Tibial artery (tissue), 4 donors: ENCODE measurements around the gene HFE.

Source experiments
- DNase-seq, 2 donors: peaks; one replicate each; pipeline ENCODE4 v3.0.0-alpha.2; 2019
- H3K27ac ChIP-seq, 2 donors: fragments of 200-600 bp; sonication (generic) in 1 of 2; 1 replicate in 1 of 2; 2 replicates in 1 of 2; pipeline ENCODE4 v1.5.1; 2018 to 2019; ENCODE audit warnings: mild to moderate bottlenecking in 1 of 2
- H3K27me3 ChIP-seq, 2 donors: fragments of 200-600 bp; sonication (generic) in 1 of 2; one replicate each; pipeline versions ENCODE4 v1.5.1 to v1.6.0; 2016 to 2019
- H3K36me3 ChIP-seq, 3 donors: fragments of 200-600 bp; sonication (generic) in 2 of 3; one replicate each; pipeline ENCODE4 v1.5.1; 2016 to 2019; ENCODE audit warnings: mild to moderate bottlenecking in 2 of 3
- H3K4me1 ChIP-seq, 4 donors: fragments of 200-600 bp; sonication (generic) in 2 of 4; 1 replicate in 3 of 4; 2 replicates in 1 of 4; pipeline ENCODE4 v1.5.1; 2016 to 2019
- H3K4me3 ChIP-seq, 2 donors: fragments of 200-600 bp; sonication (generic) in 1 of 2; 1 replicate in 1 of 2; 2 replicates in 1 of 2; pipeline ENCODE4 v1.5.1; 2018 to 2019; ENCODE audit warnings: mild to moderate bottlenecking in 2 of 2
- H3K9me3 ChIP-seq, 3 donors: fragments of 200-600 bp; sonication (generic) in 1 of 3; one replicate each; pipeline ENCODE4 v1.5.1; 2016 to 2019
- intact Hi-C: fragments of 100-400 bp; cut with DNase I; formaldehyde crosslinking; loops from one replicate; pipeline ENCODE4 v1.15.0; 2023; ENCODE audit warnings: low total_unique reads
- TF ChIP-seq, protein P1 (sequence below), 2 experiments: fragments of 200-600 bp in 1 of 2; fragments of 450-650 bp in 1 of 2; IDR thresholded peaks; one replicate each; pipeline ENCODE4 v1.5.1; 2017 to 2019; ENCODE audit warnings: antibody characterized with exemption in 2 of 2, mild to moderate bottlenecking in 1 of 2, moderate library complexity in 1 of 2

The HFE gene

DNA sequence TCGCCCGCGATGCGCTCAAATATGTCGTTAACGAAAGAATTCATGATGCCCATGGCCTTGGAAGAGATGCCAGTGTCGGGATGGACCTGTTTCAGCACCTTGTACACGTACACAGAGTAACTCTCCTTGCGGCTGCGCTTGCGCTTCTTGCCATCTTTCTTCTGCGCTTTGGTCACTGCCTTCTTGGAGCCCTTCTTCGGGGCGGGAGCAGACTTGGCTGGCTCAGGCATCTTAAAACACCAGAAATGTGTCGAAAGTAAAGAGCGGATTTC lies 36.4 kb downstream of the HFE start:
- TF ChIP-seq, protein P1, sequence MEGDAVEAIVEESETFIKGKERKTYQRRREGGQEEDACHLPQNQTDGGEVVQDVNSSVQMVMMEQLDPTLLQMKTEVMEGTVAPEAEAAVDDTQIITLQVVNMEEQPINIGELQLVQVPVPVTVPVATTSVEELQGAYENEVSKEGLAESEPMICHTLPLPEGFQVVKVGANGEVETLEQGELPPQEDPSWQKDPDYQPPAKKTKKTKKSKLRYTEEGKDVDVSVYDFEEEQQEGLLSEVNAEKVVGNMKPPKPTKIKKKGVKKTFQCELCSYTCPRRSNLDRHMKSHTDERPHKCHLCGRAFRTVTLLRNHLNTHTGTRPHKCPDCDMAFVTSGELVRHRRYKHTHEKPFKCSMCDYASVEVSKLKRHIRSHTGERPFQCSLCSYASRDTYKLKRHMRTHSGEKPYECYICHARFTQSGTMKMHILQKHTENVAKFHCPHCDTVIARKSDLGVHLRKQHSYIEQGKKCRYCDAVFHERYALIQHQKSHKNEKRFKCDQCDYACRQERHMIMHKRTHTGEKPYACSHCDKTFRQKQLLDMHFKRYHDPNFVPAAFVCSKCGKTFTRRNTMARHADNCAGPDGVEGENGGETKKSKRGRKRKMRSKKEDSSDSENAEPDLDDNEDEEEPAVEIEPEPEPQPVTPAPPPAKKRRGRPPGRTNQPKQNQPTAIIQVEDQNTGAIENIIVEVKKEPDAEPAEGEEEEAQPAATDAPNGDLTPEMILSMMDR (IDR thresholded peaks at IDR 0.05), result no peak
- H3K36me3 ChIP-seq, result peaks cover 0 to 7% (median 0%) of the 10 kb centered on the region in 3 donors
- intact Hi-C loops, result loop anchor here (1.0 kb wide), 1 partner anchor 33 kb away; a partner anchor contains a TSS

DNA sequence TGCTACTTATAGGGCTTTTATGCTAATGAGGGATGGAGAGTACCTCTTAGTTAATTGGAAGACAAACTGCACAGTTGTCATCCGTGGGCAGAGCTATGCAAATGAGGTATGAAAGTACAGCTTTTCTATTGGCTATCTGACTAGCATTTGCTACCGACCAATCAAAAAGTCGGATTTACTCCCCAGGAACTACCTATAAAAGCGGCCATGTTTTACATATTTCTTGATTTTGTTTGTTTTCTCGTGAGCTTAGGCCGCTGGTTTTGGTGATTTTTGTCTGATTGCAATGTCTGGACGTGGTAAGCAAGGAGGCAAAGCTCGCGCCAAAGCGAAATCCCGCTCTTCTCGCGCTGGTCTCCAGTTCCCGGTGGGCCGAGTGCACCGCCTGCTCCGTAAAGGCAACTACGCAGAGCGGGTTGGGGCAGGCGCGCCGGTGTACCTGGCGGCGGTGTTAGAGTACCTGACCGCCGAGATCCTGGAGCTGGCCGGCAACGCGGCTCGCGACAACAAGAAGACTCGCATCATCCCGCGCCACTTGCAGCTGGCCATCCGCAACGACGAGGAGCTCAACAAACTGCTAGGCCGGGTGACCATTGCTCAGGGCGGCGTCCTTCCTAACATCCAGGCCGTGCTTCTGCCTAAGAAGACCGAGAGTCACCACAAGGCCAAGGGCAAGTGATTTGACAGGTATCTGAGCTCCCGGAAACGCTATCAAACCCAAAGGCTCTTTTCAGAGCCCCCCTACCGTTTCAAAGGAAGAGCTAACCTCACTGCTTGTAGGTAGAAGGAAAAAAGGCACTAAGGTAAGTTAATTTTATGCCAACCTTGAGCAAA lies 36.9 kb downstream of the HFE start:
- TF ChIP-seq, protein P1 (IDR thresholded peaks at IDR 0.05), result no peak
- Histone ChIP-seq H3K27me3 (no peaks in the 10 kb centered on the region), H3K9me3 (no peaks in the 10 kb centered on the region), H3K4me1 (peaks cover 0 to 26% (median 12%) of the 10 kb centered on the region in 4 donors), H3K36me3 (peaks cover 0 to 8% (median 1%) of the 10 kb centered on the region in 3 donors), H3K4me3 (peak overlapping the region; percentile 94 to 95), H3K27ac (peak overlapping the region; percentile 98)
- peak; percentile 87 to 88 for DNase-seq
- intact Hi-C loops, result loop anchor here (1.0 kb wide), 1 partner anchor 32 kb away; a partner anchor contains a TSS

More for the DNA sequence above, 36.4 kb downstream of the HFE start:
- Histone ChIP-seq H3K27me3 (no peaks in the 10 kb centered on the region), H3K4me3 (peak overlapping the region; percentile 94 to 95), H3K9me3 (no peaks in the 10 kb centered on the region), H3K27ac (peak overlapping the region; percentile 98), H3K4me1 (peaks cover 0 to 26% (median 12%) of the 10 kb centered on the region in 4 donors)
- no peak for DNase-seq

DNA sequence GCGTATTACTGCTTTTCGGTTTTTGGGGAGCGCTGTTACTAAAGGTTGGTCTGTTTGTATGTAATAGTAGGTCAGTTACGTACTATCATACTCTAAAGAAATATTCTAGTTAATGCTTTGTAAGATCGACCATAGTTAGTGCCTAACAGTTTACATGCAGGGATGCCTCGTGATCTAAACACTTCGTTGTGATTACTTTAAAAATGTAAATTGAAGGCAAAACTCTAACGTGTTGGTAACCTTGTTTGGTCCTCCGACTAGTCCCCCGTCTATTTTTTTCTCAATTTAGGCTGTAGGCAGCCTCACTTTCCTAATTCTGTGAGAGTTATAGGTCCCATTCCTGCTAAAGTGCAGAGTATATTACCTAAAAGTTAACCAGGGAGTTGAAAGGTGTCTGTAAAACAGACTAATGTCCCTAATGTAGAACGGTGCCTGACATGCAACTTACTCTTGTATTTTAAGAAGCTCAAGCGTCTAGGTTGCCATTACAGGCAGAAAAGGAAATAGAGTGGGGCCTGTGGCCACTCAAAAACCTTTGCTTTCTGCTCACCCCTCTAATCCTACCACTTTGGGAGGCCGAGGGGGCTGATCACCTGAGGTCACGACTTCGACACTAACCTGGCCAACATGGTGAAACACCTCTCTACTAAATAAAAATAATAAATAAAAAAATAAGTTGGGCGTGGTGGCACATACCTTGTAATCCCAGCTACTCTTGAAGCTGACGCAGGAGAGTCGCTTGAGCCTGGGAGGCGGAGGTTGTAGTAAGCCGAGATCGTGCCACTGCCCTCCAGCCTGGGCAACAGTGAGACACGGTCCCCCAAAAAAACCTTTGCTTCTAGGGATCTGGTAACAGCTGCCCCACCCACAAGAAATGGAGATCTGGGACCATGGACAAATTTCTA lies 37.8 kb downstream of the HFE start:
- Histone ChIP-seq H3K36me3 (peaks cover 8 to 16% (median 9%) of the 10 kb centered on the region in 3 donors), H3K9me3 (no peaks in the 10 kb centered on the region), H3K27me3 (no peaks in the 10 kb centered on the region), H3K4me3 (peak overlapping the region; percentile 94 to 95), H3K4me1 (peaks cover 0 to 26% (median 14%) of the 10 kb centered on the region in 4 donors), H3K27ac (peak overlapping the region; percentile 98)
- TF ChIP-seq, protein P1 (IDR thresholded peaks at IDR 0.05), result no peak
- no peak for DNase-seq
- intact Hi-C loops, result no loop called here

DNA sequence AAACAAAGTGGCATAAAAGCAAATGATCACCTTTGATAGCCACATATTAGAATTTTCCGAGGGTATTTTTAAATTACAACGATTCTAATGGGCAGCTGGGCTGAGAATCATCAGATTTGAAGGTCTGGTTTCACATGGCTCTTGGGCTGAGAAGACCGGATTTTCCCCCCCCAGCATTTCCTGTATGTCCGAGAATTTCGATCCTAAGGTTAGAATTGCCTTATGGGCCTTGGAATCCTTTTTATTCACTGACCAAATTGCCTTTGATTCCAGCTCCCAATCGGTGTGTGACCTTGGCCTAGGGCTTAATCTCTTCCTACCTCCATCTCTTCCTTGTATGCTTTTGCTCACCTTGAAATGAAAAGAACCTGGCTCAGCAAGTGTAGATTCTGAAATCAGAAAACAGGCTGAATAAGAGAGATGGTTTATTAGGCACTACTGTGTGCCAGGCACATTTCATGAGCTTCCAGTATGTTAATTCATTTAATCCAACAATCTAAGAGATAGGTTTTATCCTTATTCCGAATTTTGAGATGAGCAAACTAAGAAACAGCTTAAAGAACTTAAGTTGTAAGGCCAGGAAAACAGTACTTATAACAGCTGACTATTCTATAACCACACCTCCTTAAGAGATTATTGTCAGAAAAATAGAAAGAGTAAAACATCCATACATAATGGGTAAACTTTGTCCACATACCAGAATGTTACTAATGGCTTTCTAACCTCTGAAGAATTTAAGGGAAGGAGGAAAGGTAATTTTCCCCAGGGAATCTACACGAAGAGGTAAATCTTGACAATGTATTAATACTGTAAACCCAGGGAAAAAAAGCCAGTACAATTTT lies 39.4 kb downstream of the HFE start:
- Histone ChIP-seq H3K4me1 (peaks cover 0 to 30% (median 18%) of the 10 kb centered on the region in 4 donors), H3K27ac (peak overlapping the region; percentile 98), H3K36me3 (peaks cover 11 to 24% (median 12%) of the 10 kb centered on the region in 3 donors), H3K4me3 (peak overlapping the region; percentile 94 to 95), H3K9me3 (no peaks in the 10 kb centered on the region), H3K27me3 (no peaks in the 10 kb centered on the region)
- TF ChIP-seq, protein P1 (IDR thresholded peaks at IDR 0.05), result no peak
- DNase-seq, result no peak
- intact Hi-C loops, result no loop called here
